Choroid plexus epithelial cell (primary cell): Measurements from ENCODE around the gene TRAM2.
A peak's percentile ranks its signal among the peaks of the same experiment; 100 is the strongest.

Experiments used
- DNase-seq: peaks from one replicate; pipeline ENCODE4 v3.0.0-alpha.2; 2010; ENCODE audit warnings: low read depth
- H3K4me3 ChIP-seq: 2 replicates; pipeline ENCODE4 v1.5.1; 2011; ENCODE audit warnings: low read depth, mild to moderate bottlenecking, control low read depth, low read length, moderate library complexity
- CTCF ChIP-seq: conservative IDR thresholded peaks from 2 replicates; pipeline ENCODE4 v1.5.1; 2011; ENCODE audit warnings: low read depth, mild to moderate bottlenecking, control low read depth, inconsistent platforms, low read length, moderate library complexity

Gene TRAM2

GRCh38 chr6:52576392-52577021, 353 bp downstream of the TRAM2 start:
- H3K4me3 ChIP-seq = peak overlapping the region; percentile 99
- peak; percentile 70 for TF ChIP-seq CTCF
- DNase-seq = peak; percentile 89

- TF ChIP-seq CTCF = no peak
- DNase-seq = peak; percentile 48
- H3K4me3 ChIP-seq = peak overlapping the region; percentile 99
Measured at GRCh38 chr6:52576054-52576391, 837 bp downstream of the TRAM2 start.

- H3K4me3 ChIP-seq = peak overlapping the region; percentile 99
- TF ChIP-seq CTCF = no peak
Measured at GRCh38 chr6:52575502-52575892, 1.4 kb downstream of the TRAM2 start.

GRCh38 chr6:52574709-52575501, 2.0 kb downstream of the TRAM2 start:
- no peak for TF ChIP-seq CTCF
- peak; percentile 61 for DNase-seq
- peak overlapping the region; percentile 99 for H3K4me3 ChIP-seq

More at GRCh38 chr6:52575502-52575892, 1.4 kb downstream of the TRAM2 start:
- DNase-seq = no peak

- peak; percentile 60 for DNase-seq
- peak overlapping the region; percentile 99 for H3K4me3 ChIP-seq
- TF ChIP-seq CTCF = peak; percentile 37
Measured at GRCh38 chr6:52573295-52573694, 3.6 kb downstream of the TRAM2 start.

DNA sequence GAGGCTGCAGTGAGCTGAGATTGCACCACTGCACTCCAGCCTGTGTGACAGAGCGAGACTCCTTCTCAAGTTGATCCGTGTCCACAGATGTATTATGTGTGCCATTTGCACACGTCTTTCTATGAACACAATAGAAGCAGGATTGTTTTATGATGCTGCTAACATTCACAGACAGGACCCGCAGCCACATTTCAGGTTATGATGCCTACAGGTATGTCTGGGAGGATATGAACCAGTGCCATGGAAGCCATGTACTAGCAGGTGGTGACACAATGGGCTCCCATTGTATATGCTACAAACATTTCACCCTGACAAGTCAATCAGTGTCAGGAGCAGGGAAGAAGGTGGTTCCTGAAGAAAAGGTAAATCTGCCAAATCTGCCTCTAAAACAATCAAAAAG, 4.3 kb downstream of the TRAM2 start:
- no peak for TF ChIP-seq CTCF
- H3K4me3 ChIP-seq = peak overlapping the region; percentile 99
- DNase-seq = no peak
